Measurements from ENCODE around the gene PPP1R1A.

- peak; percentile 97 for TF ChIP-seq CTCF (IDR thresholded peaks at IDR 0.05; ENCODE audit: low read depth, low read length, poor library complexity, severe bottlenecking)
- TF ChIP-seq EZH2phosphoT487 (IDR thresholded peaks at IDR 0.05; ENCODE audit: borderline replicate concordance, low read length) = no peak
Observed at GRCh38 chr12:54579696-54580333, 8.6 kb downstream of the PPP1R1A start.
